RWPE2 (cell line): ENCODE measurements around the gene NXN.
"Not testable (repeated sequence)": the region's sequence is repeated elsewhere in the genome, so short reads cannot be mapped to it uniquely, and the experiment has no call there.

Experiments used
- ATAC-seq: fragments of 200-7000 bp; cut with Tn5 transposase; 3 replicates; pipeline ENCODE4 v1.9.1; 2021; ENCODE audit warnings: low read depth
- DNase-seq: peaks from one replicate; pipeline ENCODE4 v3.0.0-alpha.2; 2020; ENCODE audit warnings: low spot score
- H3K27ac ChIP-seq: fragments of 450-650 bp; 2 replicates; pipeline ENCODE4 v1.5.1; 2017; ENCODE audit warnings: mild to moderate bottlenecking; ENCODE audit not compliant: poor library complexity, severe bottlenecking
- H3K27me3 ChIP-seq: fragments of 250-450 bp; sonication (Bioruptor Pico); 2 replicates; pipeline ENCODE4 v1.5.1; 2021; ENCODE audit warnings: mild to moderate bottlenecking, moderate library complexity; ENCODE audit not compliant: insufficient read depth, poor library complexity, severe bottlenecking
- H3K36me3 ChIP-seq: fragments of 250-450 bp; sonication (Bioruptor Pico); 2 replicates; pipeline ENCODE4 v1.5.1; 2020; ENCODE audit warnings: low read depth, mild to moderate bottlenecking, moderate library complexity
- H3K4me1 ChIP-seq: fragments of 250-450 bp; sonication (Bioruptor Pico); 2 replicates; pipeline ENCODE4 v1.5.1; 2021; ENCODE audit warnings: mild to moderate bottlenecking, moderate library complexity; ENCODE audit not compliant: insufficient read depth, poor library complexity, severe bottlenecking
- H3K4me3 ChIP-seq: fragments of 250-450 bp; sonication (Bioruptor Pico); 2 replicates; pipeline ENCODE4 v1.5.1; 2021; ENCODE audit warnings: mild to moderate bottlenecking, moderate library complexity; ENCODE audit not compliant: severe bottlenecking
- H3K9me3 ChIP-seq: fragments of 250-450 bp; sonication (Bioruptor Pico); 2 replicates; pipeline ENCODE4 v1.5.1; 2021; ENCODE audit warnings: mild to moderate bottlenecking, moderate library complexity; ENCODE audit not compliant: severe bottlenecking
- TF ChIP-seq, protein P1 (sequence below): fragments of 450-650 bp; IDR thresholded peaks from one replicate; pipeline ENCODE4 v1.5.1; 2017; ENCODE audit warnings: mild to moderate bottlenecking, moderate library complexity; ENCODE audit not compliant: poor library complexity, severe bottlenecking

Gene NXN

DNA sequence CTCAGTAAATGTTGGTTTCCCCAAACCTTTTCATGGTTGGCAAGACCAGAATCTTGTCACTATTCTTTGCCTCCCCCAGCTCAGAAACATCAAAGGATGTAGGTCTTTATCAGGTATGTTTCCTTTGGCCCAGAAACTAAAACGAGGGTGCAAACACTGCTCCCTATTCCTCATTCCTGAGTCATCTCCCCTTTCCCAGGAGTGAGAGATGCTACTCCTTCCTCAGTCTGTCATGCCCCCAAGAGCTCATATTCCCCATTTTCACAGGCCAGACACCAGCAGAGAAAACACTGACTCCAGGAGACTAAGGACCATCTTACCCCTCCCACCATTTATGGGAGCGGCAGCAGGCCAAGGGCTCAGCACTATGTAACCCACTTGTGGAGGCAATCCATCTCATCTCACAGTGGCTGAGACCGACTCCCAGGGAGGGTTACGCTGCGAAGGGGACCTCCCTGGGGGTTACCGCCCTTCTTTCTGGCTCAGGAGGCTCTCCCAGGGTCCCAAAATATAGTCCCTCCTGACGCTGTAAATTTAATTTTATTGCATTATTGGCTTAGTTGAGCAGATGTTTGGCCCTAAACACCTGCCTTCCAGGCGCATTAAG is 229.0 kb downstream of the NXN start:
- H3K4me3 ChIP-seq = peak overlapping the region; percentile 84
- no peaks in the 10 kb centered on the region for H3K9me3 ChIP-seq
- H3K36me3 ChIP-seq = peaks cover 29% of the 10 kb centered on the region
- H3K4me1 ChIP-seq = peaks cover 5% of the 10 kb centered on the region
- ATAC-seq (no peak), DNase-seq (no peak)
- peak overlapping the region; percentile 62 for H3K27ac ChIP-seq
- no peaks in the 10 kb centered on the region for H3K27me3 ChIP-seq
- TF ChIP-seq, protein P1, sequence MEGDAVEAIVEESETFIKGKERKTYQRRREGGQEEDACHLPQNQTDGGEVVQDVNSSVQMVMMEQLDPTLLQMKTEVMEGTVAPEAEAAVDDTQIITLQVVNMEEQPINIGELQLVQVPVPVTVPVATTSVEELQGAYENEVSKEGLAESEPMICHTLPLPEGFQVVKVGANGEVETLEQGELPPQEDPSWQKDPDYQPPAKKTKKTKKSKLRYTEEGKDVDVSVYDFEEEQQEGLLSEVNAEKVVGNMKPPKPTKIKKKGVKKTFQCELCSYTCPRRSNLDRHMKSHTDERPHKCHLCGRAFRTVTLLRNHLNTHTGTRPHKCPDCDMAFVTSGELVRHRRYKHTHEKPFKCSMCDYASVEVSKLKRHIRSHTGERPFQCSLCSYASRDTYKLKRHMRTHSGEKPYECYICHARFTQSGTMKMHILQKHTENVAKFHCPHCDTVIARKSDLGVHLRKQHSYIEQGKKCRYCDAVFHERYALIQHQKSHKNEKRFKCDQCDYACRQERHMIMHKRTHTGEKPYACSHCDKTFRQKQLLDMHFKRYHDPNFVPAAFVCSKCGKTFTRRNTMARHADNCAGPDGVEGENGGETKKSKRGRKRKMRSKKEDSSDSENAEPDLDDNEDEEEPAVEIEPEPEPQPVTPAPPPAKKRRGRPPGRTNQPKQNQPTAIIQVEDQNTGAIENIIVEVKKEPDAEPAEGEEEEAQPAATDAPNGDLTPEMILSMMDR = no peak

DNA sequence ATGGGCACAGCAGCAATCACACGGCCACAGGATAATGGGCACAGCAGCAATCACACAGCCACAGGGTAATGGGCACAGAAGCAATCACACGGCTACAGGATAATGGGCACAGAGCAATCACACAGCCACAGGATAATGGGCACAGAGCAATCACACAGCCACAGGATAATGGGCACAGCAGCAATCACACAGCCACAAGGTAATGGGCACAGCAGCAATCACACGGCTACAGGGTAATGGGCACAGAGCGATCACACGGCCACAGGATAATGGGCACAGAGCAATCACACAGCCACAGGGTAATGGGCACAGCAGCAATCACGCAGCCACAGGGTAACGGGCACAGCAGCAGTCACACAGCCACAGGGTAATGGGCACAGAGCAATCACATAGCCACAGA is 230.2 kb downstream of the NXN start:
- peaks cover 40% of the 10 kb centered on the region for H3K36me3 ChIP-seq
- not testable (repeated sequence) for H3K27me3 ChIP-seq, H3K4me1 ChIP-seq, H3K27ac ChIP-seq, DNase-seq, H3K9me3 ChIP-seq, H3K4me3 ChIP-seq, ATAC-seq
